SH-SY5Y (cell line): ENCODE data around the gene SETBP1.

Experiments used
- GATA2 ChIP-seq: IDR thresholded peaks from 2 replicates; pipeline ENCODE4 v1.6.1; 2011; ENCODE audit warnings: mild to moderate bottlenecking, low read depth, low read length
- GATA3 ChIP-seq: IDR thresholded peaks from 2 replicates; pipeline ENCODE4 v1.6.1; 2011; ENCODE audit warnings: low read depth, mild to moderate bottlenecking, low read length, moderate library complexity

- TF ChIP-seq GATA2 (no peak), GATA3 (no peak)
Observed at GRCh38 chr18:44802508-44802907, 121.8 kb downstream of the SETBP1 start.
